GM06990 (cell line): ENCODE results near the gene ZNF319.

ENCODE experiments used
- DNase-seq: peaks from one replicate; pipeline ENCODE4 v3.0.0-alpha.2; 2011; ENCODE audit not compliant: insufficient read length; ENCODE audit errors: extremely low read depth
- H3K27me3 ChIP-seq: replicated peaks from 2 replicates; pipeline ENCODE4 v1.6.0; 2011; ENCODE audit warnings: low read length; ENCODE audit not compliant: control insufficient read depth, insufficient read depth
- H3K36me3 ChIP-seq: 2 replicates; pipeline ENCODE4 v1.5.1; 2011; ENCODE audit warnings: low read length; ENCODE audit not compliant: control insufficient read depth, insufficient read depth
- H3K4me3 ChIP-seq: replicated peaks from 2 replicates; pipeline ENCODE4 v1.5.1; 2011; ENCODE audit warnings: low read depth, mild to moderate bottlenecking, control low read depth, low read length
- CTCF ChIP-seq: IDR thresholded peaks from 2 replicates; pipeline ENCODE4 v1.5.1; 2011; ENCODE audit warnings: low read length, control low read depth, mild to moderate bottlenecking, inconsistent platforms; ENCODE audit not compliant: insufficient read depth, poor library complexity, severe bottlenecking

The ZNF319 gene

GRCh38 chr16:57967916-57968315 is 32.6 kb downstream of the ZNF319 start:
- TF ChIP-seq CTCF, result no peak

GRCh38 chr16:57966986-57967385 is 33.5 kb downstream of the ZNF319 start:
- DNase-seq, result no peak
- TF ChIP-seq CTCF, result no peak

More at GRCh38 chr16:57967916-57968315, 32.6 kb downstream of the ZNF319 start:
- DNase-seq, result no peak
- no peak overlapping the region for H3K4me3 ChIP-seq
- no peaks in the 10 kb centered on the region for H3K27me3 ChIP-seq
- H3K36me3 ChIP-seq, result no peaks in the 10 kb centered on the region

GRCh38 chr16:57966204-57966771 is 34.2 kb downstream of the ZNF319 start:
- Histone ChIP-seq H3K4me3 (no peak overlapping the region), H3K27me3 (no peaks in the 10 kb centered on the region), H3K36me3 (no peaks in the 10 kb centered on the region)
- TF ChIP-seq CTCF, result no peak
- DNase-seq, result no peak

More at GRCh38 chr16:57966986-57967385, 33.5 kb downstream of the ZNF319 start:
- no peaks in the 10 kb centered on the region for H3K27me3 ChIP-seq
- no peak overlapping the region for H3K4me3 ChIP-seq
- H3K36me3 ChIP-seq, result no peaks in the 10 kb centered on the region

- Histone ChIP-seq H3K36me3 (no peaks in the 10 kb centered on the region), H3K27me3 (no peaks in the 10 kb centered on the region), H3K4me3 (no peak overlapping the region)
- no peak for DNase-seq
- TF ChIP-seq CTCF, result no peak
Observed at GRCh38 chr16:57964157-57964700, 36.2 kb downstream of the ZNF319 start.

- no peak for TF ChIP-seq CTCF
- Histone ChIP-seq H3K36me3 (no peaks in the 10 kb centered on the region), H3K27me3 (no peaks in the 10 kb centered on the region), H3K4me3 (no peak overlapping the region)
- DNase-seq, result no peak
Observed at GRCh38 chr16:57962756-57963155, 37.7 kb downstream of the ZNF319 start.
